ENCODE measurements around the gene CARD8. TPM values are rescaled to one million over a fixed set of nuclear protein-coding genes. Genes with fewer than 3 reads are reported as not detected.

Gene CARD8
- total and polyA plus RNA-seq, 2 of the 8 experiments (the other 6 are each of a cell fraction or from before 2014, with no cell fraction given): 8.9 to 24.4 TPM

DNA sequence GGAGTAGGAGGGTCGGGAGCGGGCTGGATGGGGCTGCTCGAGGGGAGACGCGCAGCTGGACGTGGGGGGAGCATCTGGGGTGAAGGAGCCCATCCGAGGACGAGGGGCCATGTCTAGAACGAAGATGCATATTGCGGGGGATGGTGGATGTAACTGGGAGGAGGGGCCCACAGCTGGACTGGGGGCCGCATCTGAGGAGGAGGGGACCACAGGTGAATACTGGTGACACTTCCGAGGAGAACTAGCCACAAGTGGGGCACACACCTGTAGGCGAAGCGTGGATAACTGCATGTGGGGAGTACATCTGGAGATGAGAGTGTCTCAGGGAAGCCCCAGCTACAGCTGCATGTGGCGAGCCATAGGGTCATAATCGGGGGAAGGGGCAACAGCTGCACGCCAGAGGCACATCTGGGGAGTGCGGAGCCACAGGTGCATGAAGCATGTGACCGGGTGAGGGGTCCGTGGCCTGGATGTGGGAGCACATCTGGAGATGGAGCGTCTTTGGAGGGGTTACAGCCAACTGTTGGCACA, 84.8 kb downstream of the CARD8 start (continued):
- TF ChIP-seq, protein P1, sequence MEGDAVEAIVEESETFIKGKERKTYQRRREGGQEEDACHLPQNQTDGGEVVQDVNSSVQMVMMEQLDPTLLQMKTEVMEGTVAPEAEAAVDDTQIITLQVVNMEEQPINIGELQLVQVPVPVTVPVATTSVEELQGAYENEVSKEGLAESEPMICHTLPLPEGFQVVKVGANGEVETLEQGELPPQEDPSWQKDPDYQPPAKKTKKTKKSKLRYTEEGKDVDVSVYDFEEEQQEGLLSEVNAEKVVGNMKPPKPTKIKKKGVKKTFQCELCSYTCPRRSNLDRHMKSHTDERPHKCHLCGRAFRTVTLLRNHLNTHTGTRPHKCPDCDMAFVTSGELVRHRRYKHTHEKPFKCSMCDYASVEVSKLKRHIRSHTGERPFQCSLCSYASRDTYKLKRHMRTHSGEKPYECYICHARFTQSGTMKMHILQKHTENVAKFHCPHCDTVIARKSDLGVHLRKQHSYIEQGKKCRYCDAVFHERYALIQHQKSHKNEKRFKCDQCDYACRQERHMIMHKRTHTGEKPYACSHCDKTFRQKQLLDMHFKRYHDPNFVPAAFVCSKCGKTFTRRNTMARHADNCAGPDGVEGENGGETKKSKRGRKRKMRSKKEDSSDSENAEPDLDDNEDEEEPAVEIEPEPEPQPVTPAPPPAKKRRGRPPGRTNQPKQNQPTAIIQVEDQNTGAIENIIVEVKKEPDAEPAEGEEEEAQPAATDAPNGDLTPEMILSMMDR (IDR thresholded peaks at IDR 0.05; ENCODE audit: control extremely low read depth in 1 of 3, insufficient read depth in 1 of 3, low read depth in 1 of 3, low read length in 3 of 3): no peak
- TF ChIP-seq HDAC2 (IDR thresholded peaks at IDR 0.05; ENCODE audit: borderline replicate concordance in 1 of 2, low read depth in 2 of 2, low read length in 2 of 2) (peak in 1 of 2 experiments; percentile 58; a peak in 1 of 4 replicates), SP2 (IDR thresholded peaks at IDR 0.05; ENCODE audit: low read length) (no peak), NRF1 (IDR thresholded peaks at IDR 0.05; ENCODE audit: low read depth, low read length) (no peak), SP1 (IDR thresholded peaks at IDR 0.05; ENCODE audit: low read depth, low read length) (no peak), POLR2AphosphoS5 (IDR thresholded peaks at IDR 0.05; ENCODE audit: low read depth, low read length) (peak; percentile 34; the same call in 1 of the 2 replicates), TAF7 (optimal IDR thresholded peaks at IDR 0.05; ENCODE audit: borderline replicate concordance, low read depth, low read length) (no peak), EGR1 (IDR thresholded peaks at IDR 0.05; ENCODE audit: borderline replicate concordance, low read depth, low read length) (no peak), SIX5 (IDR thresholded peaks at IDR 0.05; ENCODE audit: low read depth, low read length) (no peak), TCF12 (IDR thresholded peaks at IDR 0.05; ENCODE audit: low read depth, low read length) (0 out of 2 replicates have a peak, but pooled peaks have one; percentile 43), PHF8 (conservative IDR thresholded peaks at IDR 0.05; ENCODE audit: low read depth, low read length) (peak; percentile 48; the same call in 1 of the 2 replicates), CBX5 (IDR thresholded peaks at IDR 0.05; ENCODE audit: low read depth, low read length) (no peak), RBBP5 (IDR thresholded peaks at IDR 0.05; ENCODE audit: borderline replicate concordance, low read depth, low read length) (0 out of 2 replicates have a peak, but pooled peaks have one; percentile 12), BACH1 (IDR thresholded peaks at IDR 0.05; ENCODE audit: low read length) (no peak), TEAD4 (IDR thresholded peaks at IDR 0.05; ENCODE audit: low read depth, low read length) (no peak), SIN3A (conservative IDR thresholded peaks at IDR 0.05 in 1 of 2, IDR thresholded peaks at IDR 0.05 in 1 of 2; ENCODE audit: low read depth in 1 of 2, low read length in 2 of 2) (0 out of 4 replicates have a peak, but pooled peaks of 1 of the 2 experiments have one; percentile 14), RFX5 (IDR thresholded peaks at IDR 0.05; ENCODE audit: borderline replicate concordance, low read depth, low read length) (no peak), CREB1 (IDR thresholded peaks at IDR 0.05) (no peak; the same call in 1 of the 2 replicates), EZH2 (IDR thresholded peaks at IDR 0.05; ENCODE audit: low read depth, low read length, severe bottlenecking) (no peak), ZNF274 (IDR thresholded peaks at IDR 0.05; ENCODE audit: borderline replicate concordance, extremely low read depth, low read length) (no peak), CHD1 (IDR thresholded peaks at IDR 0.05; ENCODE audit: low read depth, low read length) (no peak), USF2 (IDR thresholded peaks at IDR 0.05; ENCODE audit: low read length) (no peak)

Measured in H1 (cell line).